HG02763 (cell line): ENCODE measurements around the gene ANO1.

ENCODE experiments used
- ATAC-seq: cut with Tn5 transposase; IDR thresholded peaks from one replicate; pipeline ENCODE4 v1.9.1; 2021; ENCODE audit warnings: mild to moderate bottlenecking, moderate library complexity; ENCODE audit not compliant: unreplicated experiment

The ANO1 gene

GRCh38 chr11:70158201-70158600 is 80.1 kb downstream of the ANO1 start:
- ATAC-seq: no peak

- no peak for ATAC-seq
Measured at GRCh38 chr11:70158757-70159389, 80.8 kb downstream of the ANO1 start.

GRCh38 chr11:70159627-70160570 is 81.8 kb downstream of the ANO1 start:
- no peak for ATAC-seq

- ATAC-seq: no peak
Measured at GRCh38 chr11:70161043-70161625, 83.0 kb downstream of the ANO1 start.

GRCh38 chr11:70164705-70165104 is 86.6 kb downstream of the ANO1 start:
- ATAC-seq: no peak

- ATAC-seq: no peak
Measured at GRCh38 chr11:70167120-70167519, 89.0 kb downstream of the ANO1 start.

- ATAC-seq: no peak
Measured at GRCh38 chr11:70167723-70168404, 89.7 kb downstream of the ANO1 start.

- no peak for ATAC-seq
Measured at GRCh38 chr11:70168405-70168754, 90.3 kb downstream of the ANO1 start.

GRCh38 chr11:70169127-70169526 is 91.0 kb downstream of the ANO1 start:
- ATAC-seq: no peak

- no peak for ATAC-seq
Measured at GRCh38 chr11:70169632-70170031, 91.5 kb downstream of the ANO1 start.

GRCh38 chr11:70170596-70171210 is 92.6 kb downstream of the ANO1 start:
- ATAC-seq: no peak

- ATAC-seq: no peak
Measured at GRCh38 chr11:70173018-70173417, 94.9 kb downstream of the ANO1 start.

GRCh38 chr11:70174547-70175235 is 96.6 kb downstream of the ANO1 start:
- no peak for ATAC-seq

GRCh38 chr11:70175236-70175698 is 97.2 kb downstream of the ANO1 start:
- no peak for ATAC-seq

- no peak for ATAC-seq
Measured at GRCh38 chr11:70176940-70177689, 99.0 kb downstream of the ANO1 start.

- ATAC-seq: no peak
Measured at GRCh38 chr11:70180906-70181305, 102.8 kb downstream of the ANO1 start.

- no peak for ATAC-seq
Measured at GRCh38 chr11:70182266-70182665, 104.1 kb downstream of the ANO1 start.

GRCh38 chr11:70183032-70183431 is 104.9 kb downstream of the ANO1 start:
- ATAC-seq: no peak

- ATAC-seq: no peak
Measured at GRCh38 chr11:70183483-70184176, 105.5 kb downstream of the ANO1 start.
